ENCODE results near the gene LSP1.
A peak's percentile ranks its signal among the peaks of the same experiment; 100 is the strongest.

Gene LSP1

DNA sequence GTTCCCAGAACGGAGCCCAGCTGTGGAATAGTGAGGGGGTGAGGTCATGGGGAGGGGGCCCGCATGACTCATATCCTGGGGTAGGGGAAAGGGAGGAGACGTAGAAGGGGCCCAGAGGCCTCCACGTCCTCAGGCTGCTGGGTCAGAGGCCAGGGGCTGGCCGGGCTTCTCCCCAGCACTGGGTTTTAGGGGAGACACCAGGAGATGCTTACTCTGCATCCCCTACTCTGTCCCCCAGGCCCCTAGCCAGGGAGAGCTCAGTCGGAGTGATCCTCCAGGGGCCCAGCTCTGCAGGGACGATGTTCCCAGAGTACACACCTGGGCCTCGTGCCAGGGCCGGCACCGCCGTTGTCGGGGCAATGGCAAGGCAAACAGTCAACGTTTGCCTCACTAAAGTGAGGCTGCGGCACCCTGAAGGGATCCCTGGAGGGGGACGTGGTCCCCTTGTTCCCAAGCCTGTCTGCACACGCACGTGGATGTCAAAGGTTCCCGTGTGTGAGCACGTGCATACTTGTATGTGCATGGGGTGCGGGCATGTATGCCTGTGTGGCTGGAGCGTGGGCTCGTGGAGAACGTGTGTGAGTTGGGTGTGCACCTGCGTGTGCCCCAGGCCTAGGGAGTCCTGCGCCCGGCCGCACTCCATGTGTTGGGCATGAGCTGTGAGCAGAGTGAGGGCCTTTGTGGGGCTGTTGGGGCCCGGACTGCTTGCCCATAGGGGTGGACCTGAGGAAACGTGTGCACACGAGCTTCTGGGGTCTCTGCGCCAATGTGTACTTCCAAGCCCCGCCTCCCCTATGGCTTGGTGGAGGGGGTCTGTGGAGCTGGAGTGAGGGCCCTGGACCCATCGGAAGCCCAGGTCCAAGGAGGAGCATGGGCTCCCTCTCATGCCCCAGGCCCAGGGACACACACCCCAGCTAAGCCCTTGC is 24.6 kb downstream of the LSP1 start:
- DNase-seq (ENCODE audit: insufficient read length) (no peak), FAIRE-seq (peak; percentile 24)
- TF ChIP-seq POLR2AphosphoS5 (IDR thresholded peaks at IDR 0.05; ENCODE audit: low read depth, low read length) (peak; percentile 55; the same call in 1 of the 2 replicates), POLR2A (IDR thresholded peaks at IDR 0.05; ENCODE audit: low read depth, low read length) (no peak)

DNA sequence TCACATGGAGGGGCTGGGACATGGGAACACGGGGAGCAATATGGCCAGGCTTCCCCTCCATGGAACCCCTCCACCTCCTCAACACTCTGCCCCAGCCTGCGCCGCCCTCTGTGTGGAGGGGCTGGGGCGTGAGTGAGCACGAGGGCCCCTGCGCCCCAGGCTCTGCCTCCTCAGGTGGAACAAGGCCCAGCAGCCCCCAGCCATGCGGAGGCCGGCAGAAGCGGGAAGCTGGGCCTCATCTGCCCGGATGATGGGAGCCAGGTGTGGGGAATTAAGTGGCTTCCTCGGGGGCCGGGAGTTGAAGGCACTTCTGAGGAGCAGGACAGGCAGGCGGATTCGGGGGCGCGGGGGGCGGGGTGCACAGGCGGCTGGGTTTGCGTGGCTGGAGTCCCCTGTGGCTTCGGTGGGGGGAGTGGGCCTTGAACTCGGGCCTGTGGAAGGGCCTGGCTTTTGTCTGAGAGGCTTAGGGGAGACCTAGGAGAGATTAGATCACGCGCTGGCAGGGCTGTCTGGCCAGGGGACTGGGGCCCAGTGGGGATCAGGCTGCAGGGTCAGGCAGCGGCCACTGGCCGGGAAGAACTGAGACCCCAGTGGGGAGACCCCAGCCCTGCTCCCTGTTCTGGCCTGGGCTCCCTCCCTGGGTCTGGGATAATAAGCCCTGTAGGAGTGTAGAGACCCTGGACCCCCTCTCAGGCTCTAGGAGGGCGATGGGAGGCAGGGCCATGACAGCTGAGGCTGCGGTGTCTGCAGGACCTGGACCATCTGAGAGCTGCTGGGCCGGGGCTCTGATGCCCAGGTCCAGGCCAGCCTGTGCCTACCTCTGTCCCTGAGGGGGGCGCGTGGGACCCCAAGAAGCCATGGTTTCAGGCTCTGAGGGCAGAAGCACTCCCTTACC is 25.5 kb downstream of the LSP1 start:
- TF ChIP-seq TAF1 (IDR thresholded peaks at IDR 0.05; ENCODE audit: borderline replicate concordance, low read depth, low read length): no peak
- TF ChIP-seq POLR2A (IDR thresholded peaks at IDR 0.05; ENCODE audit: low read depth, low read length): no peak
- TF ChIP-seq POLR2AphosphoS5 (IDR thresholded peaks at IDR 0.05; ENCODE audit: low read depth, low read length): no peak
- DNase-seq (ENCODE audit: insufficient read length): peak; percentile 31
- no peak for FAIRE-seq

DNA sequence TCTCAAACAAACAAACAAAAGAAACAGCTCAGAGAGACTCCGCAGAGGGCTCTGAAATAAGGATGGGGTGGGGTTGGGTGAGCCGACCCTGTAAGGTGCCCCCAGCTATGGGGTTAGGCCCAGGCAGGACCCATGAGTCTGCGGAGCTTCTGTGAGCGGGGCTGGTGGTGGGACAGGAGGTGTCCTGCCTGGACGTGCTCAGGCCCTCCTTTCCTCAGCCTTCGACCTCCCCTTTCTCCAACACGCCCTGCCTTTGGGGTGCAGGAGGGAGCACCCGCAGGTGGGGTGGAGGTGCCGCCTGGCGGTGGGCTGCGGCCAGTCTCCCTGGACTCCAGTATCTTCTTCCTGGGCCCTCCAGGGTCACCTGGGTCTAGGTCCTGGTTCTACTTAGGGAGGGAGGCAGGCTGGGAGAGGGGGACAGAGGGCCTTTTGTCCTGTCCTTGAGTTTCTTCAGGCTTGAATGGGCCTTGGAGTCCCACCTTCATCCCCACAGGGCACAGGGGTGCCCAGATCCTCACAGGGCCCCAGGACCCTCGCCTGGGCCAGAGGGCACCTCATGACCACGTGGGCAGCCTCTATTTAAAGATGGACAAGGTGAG is 26.6 kb downstream of the LSP1 start:
- FAIRE-seq: no peak
- DNase-seq (ENCODE audit: insufficient read length): no peak
- TF ChIP-seq POLR2AphosphoS5 (IDR thresholded peaks at IDR 0.05; ENCODE audit: low read depth, low read length): no peak
- no peak for TF ChIP-seq POLR2A (IDR thresholded peaks at IDR 0.05; ENCODE audit: low read depth, low read length)
- TF ChIP-seq TAF1 (IDR thresholded peaks at IDR 0.05; ENCODE audit: borderline replicate concordance, low read depth, low read length): no peak

DNA sequence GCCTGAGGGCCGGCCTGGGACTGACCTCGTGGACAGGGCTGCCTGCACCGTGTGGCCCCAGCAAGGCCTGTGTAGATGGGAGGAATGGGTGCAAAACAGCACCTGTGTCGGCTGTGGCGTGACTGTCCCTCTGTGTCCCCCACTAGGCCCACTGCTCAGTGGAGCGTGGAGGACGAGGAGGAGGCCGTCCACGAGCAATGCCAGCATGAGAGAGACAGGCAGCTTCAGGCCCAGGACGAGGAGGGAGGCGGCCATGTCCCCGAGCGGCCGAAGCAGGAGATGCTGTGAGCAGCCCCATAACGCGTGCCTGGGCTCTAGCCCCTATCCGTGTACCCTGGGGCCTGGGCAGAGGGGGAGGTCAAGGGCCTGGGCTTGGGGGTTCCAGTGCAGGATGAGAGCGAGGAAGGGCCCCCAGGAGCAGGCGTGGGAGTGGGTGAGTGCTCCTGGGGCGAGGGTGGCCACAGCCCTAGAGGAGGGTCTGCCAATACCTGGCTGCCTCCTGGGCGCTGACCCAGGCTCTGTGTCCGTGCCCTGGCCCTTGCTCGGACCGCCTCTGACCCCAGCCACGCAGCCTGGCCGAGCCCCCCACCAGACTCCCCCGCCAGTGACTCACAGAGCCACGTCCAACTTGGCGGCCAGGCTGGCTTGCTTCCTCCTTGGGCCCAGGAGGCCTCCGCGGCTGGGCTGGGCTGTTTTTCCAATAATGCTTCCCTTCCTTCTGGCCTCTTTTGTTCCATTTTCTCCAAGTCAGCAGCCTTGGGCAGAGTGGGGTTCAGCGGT is 27.2 kb downstream of the LSP1 start:
- TF ChIP-seq TAF1 (IDR thresholded peaks at IDR 0.05; ENCODE audit: borderline replicate concordance, low read depth, low read length) (no peak), POLR2AphosphoS5 (IDR thresholded peaks at IDR 0.05; ENCODE audit: low read depth, low read length) (no peak), POLR2A (IDR thresholded peaks at IDR 0.05; ENCODE audit: low read depth, low read length) (no peak)
- FAIRE-seq (no peak), DNase-seq (ENCODE audit: insufficient read length) (peak; percentile 25)

DNA sequence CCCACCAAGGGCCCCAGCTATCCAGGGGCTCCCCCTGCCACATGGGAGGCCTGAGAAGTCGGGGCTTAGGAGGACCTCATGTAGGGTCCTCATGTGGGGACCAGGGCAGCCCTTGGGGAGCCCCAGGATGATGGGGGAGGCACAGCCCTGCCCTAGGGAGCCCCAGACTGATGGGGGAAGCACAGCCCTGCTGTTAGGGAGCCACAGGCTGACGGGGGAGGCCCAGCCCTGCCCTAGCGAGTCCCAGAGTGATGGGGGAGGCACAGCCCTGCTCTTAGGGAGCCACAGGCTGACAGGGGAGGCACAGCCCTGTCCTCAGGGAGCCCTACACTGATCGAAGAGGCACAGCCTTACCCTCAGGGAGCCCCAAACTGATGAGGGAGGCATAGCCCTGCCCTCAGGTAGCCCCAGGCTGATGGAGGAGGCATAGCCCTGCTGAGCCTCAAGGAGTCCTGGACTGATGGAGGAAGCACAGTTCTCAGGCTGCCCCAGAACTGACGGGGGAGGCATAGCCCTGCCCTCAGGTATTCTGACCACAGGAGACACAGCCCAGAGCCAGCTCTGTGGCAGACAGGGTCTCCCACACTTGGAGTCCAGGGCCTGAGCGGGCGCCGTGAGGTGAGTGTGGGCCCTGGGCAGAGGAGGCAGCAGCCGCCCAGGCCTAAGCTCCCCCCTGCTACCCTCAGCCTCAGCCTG is 28.0 kb downstream of the LSP1 start:
- FAIRE-seq: no peak
- TF ChIP-seq POLR2AphosphoS5 (IDR thresholded peaks at IDR 0.05; ENCODE audit: low read depth, low read length) (no peak; the same call in 1 of the 2 replicates), POLR2A (IDR thresholded peaks at IDR 0.05; ENCODE audit: low read depth, low read length) (no peak), TAF1 (IDR thresholded peaks at IDR 0.05; ENCODE audit: borderline replicate concordance, low read depth, low read length) (no peak)

DNA sequence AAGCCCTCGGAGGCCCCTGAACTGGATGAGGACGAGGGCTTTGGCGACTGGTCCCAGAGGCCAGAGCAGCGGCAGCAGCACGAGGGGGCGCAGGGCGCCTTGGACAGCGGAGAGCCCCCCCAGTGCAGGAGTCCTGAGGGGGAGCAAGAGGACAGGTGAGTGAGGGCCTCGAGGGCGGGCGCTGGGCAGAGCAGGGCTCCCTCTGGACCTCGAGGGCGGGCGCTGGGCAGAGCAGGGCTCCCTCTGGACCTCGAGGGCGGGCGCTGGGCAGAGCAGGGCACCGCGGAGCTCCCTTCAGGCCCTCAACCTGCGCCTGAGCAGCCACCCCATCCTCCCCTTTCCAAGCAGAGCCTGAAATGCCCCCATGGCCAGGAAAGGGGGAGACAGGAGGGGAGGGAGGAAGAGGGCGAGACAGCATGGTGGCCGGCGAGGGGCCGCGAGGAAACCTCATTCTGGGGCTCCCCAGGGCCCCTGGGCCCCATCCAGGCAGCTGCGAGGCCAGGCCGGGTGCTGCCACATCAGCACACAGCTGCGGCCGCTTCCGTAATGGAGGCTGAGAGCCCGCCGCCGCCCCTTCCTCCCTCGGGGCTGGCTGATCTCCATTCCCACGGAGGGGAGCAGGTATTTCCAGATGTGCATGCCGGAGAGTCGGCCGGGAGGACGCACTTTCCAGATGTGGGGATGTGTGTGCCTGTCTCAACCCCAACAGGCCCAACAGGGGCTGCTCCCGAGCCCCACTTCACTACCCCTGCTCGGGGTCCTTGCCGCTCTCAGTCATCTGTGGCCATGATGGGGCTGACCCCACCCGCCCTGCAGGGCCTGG is 28.8 kb downstream of the LSP1 start:
- no peak for TF ChIP-seq POLR2A (IDR thresholded peaks at IDR 0.05; ENCODE audit: low read depth, low read length)
- no peak for TF ChIP-seq TAF1 (IDR thresholded peaks at IDR 0.05; ENCODE audit: borderline replicate concordance, low read depth, low read length)
- no peak for TF ChIP-seq POLR2AphosphoS5 (IDR thresholded peaks at IDR 0.05; ENCODE audit: low read depth, low read length)
- FAIRE-seq (no peak), DNase-seq (ENCODE audit: insufficient read length) (peak; percentile 39)

More for the DNA sequence above, 28.0 kb downstream of the LSP1 start:
- DNase-seq (ENCODE audit: insufficient read length): peak; percentile 25

DNA sequence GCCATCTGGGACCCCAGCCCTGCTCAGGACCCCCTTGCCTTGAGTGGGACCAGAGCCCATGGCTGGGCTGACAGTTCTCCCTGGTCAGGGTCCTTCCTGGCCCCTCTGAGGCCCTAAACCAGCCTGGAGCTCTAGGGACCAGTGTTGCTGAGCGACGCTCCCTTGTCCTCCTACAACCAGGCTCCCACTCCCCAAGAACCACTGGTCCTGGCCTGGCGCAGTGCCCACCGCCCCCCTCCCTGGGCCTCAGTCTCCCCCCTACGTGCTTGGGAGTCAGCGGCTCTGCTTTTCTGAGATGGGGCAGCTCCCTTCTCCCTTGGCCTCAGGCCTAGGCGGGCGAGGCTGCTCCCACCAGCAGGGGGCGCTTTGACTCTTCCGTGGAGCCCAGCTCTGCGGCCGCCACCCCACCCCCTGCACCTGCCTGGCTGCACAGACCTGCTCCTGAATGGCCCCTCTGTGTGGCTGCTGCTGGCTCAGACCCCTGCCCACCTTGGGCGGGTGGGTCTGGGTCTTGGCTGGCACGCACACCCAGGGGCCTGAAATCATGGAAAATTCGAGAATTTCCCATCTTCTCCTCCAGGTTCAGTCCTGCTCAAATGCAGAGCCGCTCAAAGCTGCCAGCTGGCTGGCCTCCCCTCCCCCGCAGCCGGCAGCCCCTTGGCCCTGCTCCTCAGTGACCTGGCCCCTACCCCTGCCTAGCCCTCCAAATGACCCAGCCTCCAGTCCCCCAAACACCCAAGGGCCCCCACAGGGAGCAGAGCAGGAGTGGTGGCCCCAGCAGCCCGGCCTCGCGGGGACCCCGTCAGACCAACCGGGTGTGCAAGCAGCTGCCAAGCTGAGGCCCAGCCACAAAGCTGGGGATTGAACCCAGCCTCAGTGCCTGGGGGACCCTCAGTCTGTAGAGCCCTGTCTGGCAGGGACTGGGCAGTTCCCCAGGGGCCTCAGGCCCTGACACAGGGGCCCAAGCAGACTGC is 29.7 kb downstream of the LSP1 start:
- TF ChIP-seq POLR2A (IDR thresholded peaks at IDR 0.05; ENCODE audit: low read depth, low read length) (0 out of 2 replicates have a peak, but pooled peaks have one; percentile 8), POLR2AphosphoS5 (IDR thresholded peaks at IDR 0.05; ENCODE audit: low read depth, low read length) (no peak)
- peak; percentile 82 for FAIRE-seq
- DNase-seq (ENCODE audit: insufficient read length): peak; percentile 98

DNA sequence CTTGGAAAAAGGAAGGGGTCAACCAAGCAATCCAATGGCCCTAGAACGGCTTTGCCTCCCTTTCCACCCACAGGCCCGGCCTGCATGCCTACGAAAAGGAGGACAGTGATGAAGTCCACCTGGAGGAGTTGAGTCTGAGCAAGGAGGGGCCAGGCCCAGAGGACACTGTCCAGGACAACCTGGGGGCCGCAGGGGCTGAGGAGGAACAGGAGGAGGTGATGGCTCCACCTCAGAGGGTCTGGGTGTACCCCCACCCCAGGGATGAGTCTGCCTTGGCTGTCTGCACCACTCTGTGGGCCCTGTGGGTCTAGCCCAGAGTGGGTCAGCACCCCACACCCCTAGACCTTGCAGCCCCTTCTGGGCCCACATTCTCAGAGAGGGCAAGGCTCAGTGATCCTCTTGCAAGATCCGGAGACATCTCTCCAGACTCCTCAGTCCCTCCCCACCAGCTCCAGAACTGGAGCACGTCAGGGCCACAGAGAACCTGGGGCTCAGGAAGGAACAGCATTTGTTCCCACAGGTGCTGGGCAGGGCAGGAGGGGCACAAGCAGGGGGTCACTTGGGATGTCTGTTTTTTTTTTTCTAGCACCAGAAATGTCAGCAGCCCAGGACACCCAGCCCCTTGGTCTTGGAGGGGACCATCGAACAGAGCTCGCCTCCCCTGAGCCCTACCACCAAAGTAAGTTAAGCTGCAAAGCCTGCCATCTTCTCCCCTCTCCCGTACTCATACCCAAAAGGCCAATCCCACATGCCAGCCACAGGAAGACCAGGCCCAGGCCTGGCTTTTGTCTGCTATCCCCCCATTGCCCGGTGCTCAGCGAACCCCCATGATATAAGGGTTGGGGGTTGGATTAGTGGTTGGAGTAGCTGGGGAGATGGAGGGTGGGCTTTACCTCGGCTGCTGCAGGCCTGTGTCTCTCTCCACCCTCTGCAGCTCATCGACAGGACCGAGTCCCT is 30.7 kb downstream of the LSP1 start:
- TF ChIP-seq POLR2AphosphoS5 (IDR thresholded peaks at IDR 0.05; ENCODE audit: low read depth, low read length) (peak; percentile 14; the same call in 1 of the 2 replicates), POLR2A (IDR thresholded peaks at IDR 0.05; ENCODE audit: low read depth, low read length) (no peak)
- no peak for FAIRE-seq

More for the DNA sequence above, 30.7 kb downstream of the LSP1 start:
- DNase-seq (ENCODE audit: insufficient read length): no peak
